ENCODE data around the gene TCF4. TPM values are rescaled to one million over a fixed set of nuclear protein-coding genes. Genes with fewer than 3 reads are reported as not detected.

The TCF4 gene
- total and polyA plus RNA-seq, 8 donors: 99.1 to 165 (median 138) TPM

DNA sequence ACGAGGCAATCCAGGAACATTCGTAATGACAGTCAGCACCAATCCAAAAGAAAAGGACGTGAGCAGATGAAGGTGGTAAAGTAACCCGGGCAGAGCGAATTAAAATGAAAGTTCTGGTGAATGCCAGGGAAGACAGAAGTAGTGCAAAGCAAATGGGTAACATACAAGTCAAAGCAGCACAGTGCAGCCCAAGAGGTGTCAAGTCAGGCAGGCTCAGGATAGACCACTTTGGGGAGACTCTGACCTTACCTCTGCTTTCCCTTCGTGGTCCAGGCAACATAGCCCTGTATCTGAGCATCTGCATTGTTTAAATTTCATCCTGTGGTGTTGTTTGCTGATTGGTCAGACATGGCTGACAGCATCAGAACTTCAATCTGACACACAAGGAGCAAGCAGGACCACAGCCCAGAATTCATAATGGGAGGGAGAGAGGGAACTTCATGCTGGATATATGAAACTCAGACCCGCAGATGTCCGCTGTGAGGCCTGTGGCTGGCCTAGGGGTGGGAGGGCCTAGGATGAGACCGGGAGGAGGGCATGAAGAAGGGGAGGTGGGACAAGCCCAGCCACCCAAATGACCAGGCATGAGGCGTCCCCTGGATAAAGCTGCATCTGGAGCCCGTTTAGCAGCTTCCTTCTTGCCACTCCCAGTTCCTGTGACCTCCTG lies 285.7 kb downstream of the TCF4 start:
- ATAC-seq (no peak), DNase-seq (peak in 1 of 4 donors; percentile 48)
- H3K4me3 ChIP-seq: no peak overlapping the region
- no peaks in the 10 kb centered on the region for H3K27me3 ChIP-seq
- no peaks in the 10 kb centered on the region for H3K9me3 ChIP-seq
- no peak for TF ChIP-seq CTCF (IDR thresholded peaks at IDR 0.05)
- no peaks in the 10 kb centered on the region for H3K36me3 ChIP-seq
- peaks cover 0 to 8% of the 10 kb centered on the region in 2 donors for H3K4me1 ChIP-seq
- intact Hi-C loops (cut with DNase I): no loop called here
- no peak overlapping the region for H3K27ac ChIP-seq

DNA sequence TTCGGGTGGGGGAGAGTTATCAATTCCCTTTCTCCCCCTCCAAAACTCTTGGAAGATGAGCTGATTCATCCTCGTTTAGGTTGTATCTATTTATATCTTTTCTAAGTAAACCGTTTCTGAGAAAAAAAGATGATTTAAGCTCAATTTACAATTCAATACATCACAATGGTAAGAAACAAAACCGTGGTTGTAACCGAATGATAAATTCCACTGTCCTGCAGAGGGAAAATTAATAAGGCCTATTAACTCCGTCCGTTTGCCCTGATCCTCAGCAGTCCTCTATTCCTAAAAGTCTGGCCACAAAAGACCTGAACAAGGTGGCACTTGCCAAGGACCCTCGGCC lies 286.2 kb downstream of the TCF4 start:
- H3K4me1 ChIP-seq: peaks cover 0 to 7% of the 10 kb centered on the region in 2 donors
- intact Hi-C loops (cut with DNase I): no loop called here
- no peak for DNase-seq
- no peaks in the 10 kb centered on the region for H3K9me3 ChIP-seq
- H3K27ac ChIP-seq: no peak overlapping the region
- no peak overlapping the region for H3K4me3 ChIP-seq
- no peaks in the 10 kb centered on the region for H3K36me3 ChIP-seq
- no peak for TF ChIP-seq CTCF (IDR thresholded peaks at IDR 0.05)
- no peak for ATAC-seq
- no peaks in the 10 kb centered on the region for H3K27me3 ChIP-seq

GRCh38 chr18:55300936-55301531 lies 287.0 kb downstream of the TCF4 start:
- Histone ChIP-seq H3K4me3 (no peak overlapping the region), H3K9me3 (no peaks in the 10 kb centered on the region), H3K36me3 (no peaks in the 10 kb centered on the region), H3K27ac (no peak overlapping the region), H3K4me1 (peaks cover 0 to 1% of the 10 kb centered on the region in 2 donors), H3K27me3 (no peaks in the 10 kb centered on the region)
- intact Hi-C loops (cut with DNase I): no loop called here
- ATAC-seq (no peak), DNase-seq (no peak)
- TF ChIP-seq CTCF (IDR thresholded peaks at IDR 0.05): no peak

GRCh38 chr18:55300421-55300935 lies 287.5 kb downstream of the TCF4 start:
- no peak overlapping the region for H3K27ac ChIP-seq
- H3K9me3 ChIP-seq: no peaks in the 10 kb centered on the region
- ATAC-seq: no peak
- intact Hi-C loops (cut with DNase I): no loop called here
- TF ChIP-seq CTCF (IDR thresholded peaks at IDR 0.05): no peak
- no peaks in the 10 kb centered on the region for H3K27me3 ChIP-seq
- H3K4me3 ChIP-seq: no peak overlapping the region
- no peaks in the 10 kb centered on the region for H3K4me1 ChIP-seq
- DNase-seq: peak in 1 of 4 donors; percentile 23
- H3K36me3 ChIP-seq: no peaks in the 10 kb centered on the region

- Histone ChIP-seq H3K4me3 (no peak overlapping the region), H3K36me3 (no peaks in the 10 kb centered on the region), H3K27ac (no peak overlapping the region), H3K4me1 (no peaks in the 10 kb centered on the region), H3K27me3 (no peaks in the 10 kb centered on the region), H3K9me3 (no peaks in the 10 kb centered on the region)
- ATAC-seq (no peak), DNase-seq (no peak)
- intact Hi-C loops (cut with DNase I): no loop called here
- no peak for TF ChIP-seq CTCF (IDR thresholded peaks at IDR 0.05)
Measured at GRCh38 chr18:55296778-55297177, 291.2 kb downstream of the TCF4 start.

Measured in left lung (tissue), 10 donors.